ENCODE data around the gene HSPG2. TPM values are rescaled to one million over a fixed set of nuclear protein-coding genes. Genes with fewer than 3 reads are reported as not detected.

HSPG2 gene
- total and polyA plus RNA-seq, 7 experiments from 2014 or later = 1.0 to 20.8 (median 9.4) TPM

- DNase-seq (no peak), ATAC-seq (no peak)
- intact Hi-C loops (cut with micrococcal nuclease) = no loop called here
- H3K27ac ChIP-seq (ENCODE audit: low read depth, low read length) = no peak overlapping the region
- no peak overlapping the region for H3K4me3 ChIP-seq (ENCODE audit: low read length)
- H3K36me3 Mint-ChIP-seq = no peaks in the 10 kb centered on the region
- H3K9me3 ChIP-seq (ENCODE audit: control insufficient read depth in 2 of 3, low read length in 3 of 3) = no peaks in the 10 kb centered on the region
- H3K4me3 Mint-ChIP-seq = no peak overlapping the region
- POLR2A ChIA-PET = no interaction called here
- H3K4me1 Mint-ChIP-seq = no peaks in the 10 kb centered on the region
- H3K9me3 Mint-ChIP-seq = peaks cover 0 to 2% (median 0%) of the 10 kb centered on the region in 11 donors
- CTCF ChIA-PET = no interaction called here
- no peaks in the 10 kb centered on the region for H3K4me1 ChIP-seq (ENCODE audit: control insufficient read depth in 2 of 2, insufficient read depth in 2 of 2, low read length in 2 of 2)
- H3K27me3 Mint-ChIP-seq = peaks cover 0 to 4% (median 0%) of the 10 kb centered on the region in 5 donors
- peak overlapping the region in 1 of 9 donors; percentile 72 for H3K27ac Mint-ChIP-seq
- no peaks in the 10 kb centered on the region for H3K27me3 ChIP-seq (ENCODE audit: control insufficient read depth in 2 of 2, insufficient read depth in 2 of 2, low read length in 2 of 2)
- H3K36me3 ChIP-seq (ENCODE audit: control insufficient read depth in 2 of 3, insufficient read depth in 3 of 3, low read length in 3 of 3) = no peaks in the 10 kb centered on the region
Measured at GRCh38 chr1:21823980-21824702, 113.0 kb downstream of the HSPG2 start.

GRCh38 chr1:21823206-21823979, 113.7 kb downstream of the HSPG2 start:
- Histone ChIP-seq H3K9me3 (ENCODE audit: control insufficient read depth in 2 of 3, low read length in 3 of 3) (no peaks in the 10 kb centered on the region), H3K36me3 (ENCODE audit: control insufficient read depth in 2 of 3, insufficient read depth in 3 of 3, low read length in 3 of 3) (no peaks in the 10 kb centered on the region), H3K27me3 (ENCODE audit: control insufficient read depth in 2 of 2, insufficient read depth in 2 of 2, low read length in 2 of 2) (no peaks in the 10 kb centered on the region), H3K4me3 (ENCODE audit: low read length) (no peak overlapping the region), H3K27ac (ENCODE audit: low read depth, low read length) (no peak overlapping the region), H3K4me1 (ENCODE audit: control insufficient read depth in 2 of 2, insufficient read depth in 2 of 2, low read length in 2 of 2) (no peaks in the 10 kb centered on the region)
- intact Hi-C loops (cut with micrococcal nuclease) = no loop called here
- peaks cover 3 to 7% (median 3%) of the 10 kb centered on the region in 7 donors for H3K4me1 Mint-ChIP-seq
- H3K4me3 Mint-ChIP-seq = no peak overlapping the region
- ATAC-seq (no peak), DNase-seq (no peak)
- ChIA-PET CTCF (no interaction called here), POLR2A (no interaction called here)
- H3K36me3 Mint-ChIP-seq = no peaks in the 10 kb centered on the region
- H3K27me3 Mint-ChIP-seq = peaks cover 0 to 4% (median 0%) of the 10 kb centered on the region in 5 donors
- peaks cover 0 to 2% (median 0%) of the 10 kb centered on the region in 11 donors for H3K9me3 Mint-ChIP-seq
- peak overlapping the region in 1 of 9 donors; percentile 72 for H3K27ac Mint-ChIP-seq

- H3K4me3 ChIP-seq (ENCODE audit: low read length) = no peak overlapping the region
- peaks cover 0 to 2% (median 0%) of the 10 kb centered on the region in 11 donors for H3K9me3 Mint-ChIP-seq
- H3K27me3 ChIP-seq (ENCODE audit: control insufficient read depth in 2 of 2, insufficient read depth in 2 of 2, low read length in 2 of 2) = no peaks in the 10 kb centered on the region
- H3K27ac ChIP-seq (ENCODE audit: low read depth, low read length) = no peak overlapping the region
- CTCF ChIA-PET = no interaction called here
- no peaks in the 10 kb centered on the region for H3K36me3 Mint-ChIP-seq
- H3K36me3 ChIP-seq (ENCODE audit: control insufficient read depth in 2 of 3, insufficient read depth in 3 of 3, low read length in 3 of 3) = no peaks in the 10 kb centered on the region
- intact Hi-C loops (cut with micrococcal nuclease) = no loop called here
- POLR2A ChIA-PET = interaction anchor here (0.6 kb wide), 1 partner anchor 20 kb away, joined by 3 read pairs; no protein-coding TSS in a partner anchor
- H3K4me1 ChIP-seq (ENCODE audit: control insufficient read depth in 2 of 2, insufficient read depth in 2 of 2, low read length in 2 of 2) = no peaks in the 10 kb centered on the region
- no peak for ATAC-seq
- no peaks in the 10 kb centered on the region for H3K9me3 ChIP-seq (ENCODE audit: control insufficient read depth in 2 of 3, low read length in 3 of 3)
- H3K27ac Mint-ChIP-seq = no peak overlapping the region
- peaks cover 0 to 4% (median 0%) of the 10 kb centered on the region in 5 donors for H3K27me3 Mint-ChIP-seq
- DNase-seq = no peak
- H3K4me3 Mint-ChIP-seq = no peak overlapping the region
- peaks cover 4 to 8% (median 5%) of the 10 kb centered on the region in 7 donors for H3K4me1 Mint-ChIP-seq
Measured at GRCh38 chr1:21822349-21822748, 114.8 kb downstream of the HSPG2 start.

- POLR2A ChIA-PET = interaction anchor here (0.6 kb wide), 1 partner anchor 21 kb away, joined by 3 read pairs; no protein-coding TSS in a partner anchor
- Histone ChIP-seq H3K4me1 (ENCODE audit: control insufficient read depth in 2 of 2, insufficient read depth in 2 of 2, low read length in 2 of 2) (no peaks in the 10 kb centered on the region), H3K36me3 (ENCODE audit: control insufficient read depth in 2 of 3, insufficient read depth in 3 of 3, low read length in 3 of 3) (no peaks in the 10 kb centered on the region), H3K4me3 (ENCODE audit: low read length) (no peak overlapping the region), H3K9me3 (ENCODE audit: control insufficient read depth in 2 of 3, low read length in 3 of 3) (no peaks in the 10 kb centered on the region), H3K27ac (ENCODE audit: low read depth, low read length) (no peak overlapping the region), H3K27me3 (ENCODE audit: control insufficient read depth in 2 of 2, insufficient read depth in 2 of 2, low read length in 2 of 2) (no peaks in the 10 kb centered on the region)
- Mint-ChIP-seq H3K27me3 (peaks cover 0 to 4% (median 0%) of the 10 kb centered on the region in 5 donors), H3K27ac (peak overlapping the region in 1 of 9 donors; percentile 46), H3K4me1 (peaks cover 4 to 8% (median 6%) of the 10 kb centered on the region in 7 donors), H3K9me3 (peaks cover 0 to 2% (median 0%) of the 10 kb centered on the region in 11 donors), H3K36me3 (no peaks in the 10 kb centered on the region), H3K4me3 (no peak overlapping the region)
- DNase-seq (no peak), ATAC-seq (no peak)
- intact Hi-C loops (cut with micrococcal nuclease) = no loop called here
- CTCF ChIA-PET = no interaction called here
Measured at GRCh38 chr1:21821385-21822019, 115.6 kb downstream of the HSPG2 start.

- H3K4me3 ChIP-seq (ENCODE audit: low read length) = no peak overlapping the region
- H3K27ac ChIP-seq (ENCODE audit: low read depth, low read length) = no peak overlapping the region
- ChIA-PET CTCF (no interaction called here), POLR2A (no interaction called here)
- no peak for DNase-seq
- no peaks in the 10 kb centered on the region for H3K9me3 ChIP-seq (ENCODE audit: control insufficient read depth in 2 of 3, low read length in 3 of 3)
- Mint-ChIP-seq H3K4me1 (peaks cover 4 to 8% (median 6%) of the 10 kb centered on the region in 7 donors), H3K36me3 (no peaks in the 10 kb centered on the region), H3K4me3 (no peak overlapping the region), H3K27ac (no peak overlapping the region), H3K27me3 (peaks cover 0 to 4% (median 0%) of the 10 kb centered on the region in 5 donors), H3K9me3 (peaks cover 0 to 2% (median 0%) of the 10 kb centered on the region in 11 donors)
- no peaks in the 10 kb centered on the region for H3K27me3 ChIP-seq (ENCODE audit: control insufficient read depth in 2 of 2, insufficient read depth in 2 of 2, low read length in 2 of 2)
- H3K4me1 ChIP-seq (ENCODE audit: control insufficient read depth in 2 of 2, insufficient read depth in 2 of 2, low read length in 2 of 2) = no peaks in the 10 kb centered on the region
- H3K36me3 ChIP-seq (ENCODE audit: control insufficient read depth in 2 of 3, insufficient read depth in 3 of 3, low read length in 3 of 3) = no peaks in the 10 kb centered on the region
- ATAC-seq = no peak
- intact Hi-C loops (cut with micrococcal nuclease) = no loop called here
Measured at GRCh38 chr1:21820597-21821232, 116.4 kb downstream of the HSPG2 start.

- Mint-ChIP-seq H3K27me3 (peaks cover 0 to 16% (median 5%) of the 10 kb centered on the region in 5 donors), H3K36me3 (no peaks in the 10 kb centered on the region), H3K9me3 (peaks cover 0 to 2% (median 0%) of the 10 kb centered on the region in 11 donors), H3K27ac (no peak overlapping the region), H3K4me1 (peaks cover 5 to 14% (median 8%) of the 10 kb centered on the region in 7 donors), H3K4me3 (peak overlapping the region in 1 of 10 donors; percentile 32)
- Histone ChIP-seq H3K27ac (ENCODE audit: low read depth, low read length) (no peak overlapping the region), H3K36me3 (ENCODE audit: control insufficient read depth in 2 of 3, insufficient read depth in 3 of 3, low read length in 3 of 3) (no peaks in the 10 kb centered on the region), H3K4me1 (ENCODE audit: control insufficient read depth in 2 of 2, insufficient read depth in 2 of 2, low read length in 2 of 2) (no peaks in the 10 kb centered on the region), H3K9me3 (ENCODE audit: control insufficient read depth in 2 of 3, low read length in 3 of 3) (no peaks in the 10 kb centered on the region), H3K27me3 (ENCODE audit: control insufficient read depth in 2 of 2, insufficient read depth in 2 of 2, low read length in 2 of 2) (no peaks in the 10 kb centered on the region), H3K4me3 (ENCODE audit: low read length) (no peak overlapping the region)
- DNase-seq = peak in 5 of 9 donors; percentile 14 to 40 (median 24)
- ChIA-PET CTCF (no interaction called here), POLR2A (interaction anchor here (0.6 kb wide), 1 partner anchor 555 kb away, joined by 3 read pairs; no protein-coding TSS in a partner anchor)
- intact Hi-C loops (cut with micrococcal nuclease) = loop anchor here in 1 of 2 donors (10.0 kb wide), 1 partner anchor 116 kb away; the partner anchor contains the start of gene HSPG2
- ATAC-seq = peak; percentile 52
Measured at GRCh38 chr1:21818656-21819055, 118.5 kb downstream of the HSPG2 start.

All from naive thymus-derived CD4-positive, alpha-beta T cell (primary cell).